ENCODE data around the gene NR5A2.

NR5A2 gene

DNA sequence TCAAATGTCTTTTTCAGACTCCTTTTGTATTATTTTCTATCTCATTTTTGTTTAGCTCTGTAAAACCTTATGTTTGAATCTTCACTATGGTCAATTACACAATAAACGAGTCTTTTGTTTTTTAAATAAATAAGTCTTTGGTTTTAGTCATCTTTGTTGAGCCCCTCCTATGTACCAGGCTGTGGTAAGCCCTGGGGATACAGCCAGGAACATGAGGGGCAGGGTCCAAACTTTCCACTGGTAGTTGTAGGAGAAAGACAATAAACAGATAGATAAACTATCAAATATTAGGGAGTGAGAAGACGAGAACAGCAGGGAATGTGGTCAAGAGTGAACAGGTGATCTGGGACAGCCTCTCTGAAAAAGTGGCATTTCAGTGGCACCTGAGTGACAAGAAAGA is 195.7 kb downstream of the NR5A2 start:
- no peak overlapping the region for H3K4me3 ChIP-seq (replicated peaks in 1 of 2; ENCODE audit: low read depth in 2 of 2, low read length in 2 of 2)
- no peak for DNase-seq (ENCODE audit: low read depth in 2 of 2)
- TF ChIP-seq CTCF (IDR thresholded peaks at IDR 0.05; ENCODE audit: low read depth, low read length) = no peak

DNA sequence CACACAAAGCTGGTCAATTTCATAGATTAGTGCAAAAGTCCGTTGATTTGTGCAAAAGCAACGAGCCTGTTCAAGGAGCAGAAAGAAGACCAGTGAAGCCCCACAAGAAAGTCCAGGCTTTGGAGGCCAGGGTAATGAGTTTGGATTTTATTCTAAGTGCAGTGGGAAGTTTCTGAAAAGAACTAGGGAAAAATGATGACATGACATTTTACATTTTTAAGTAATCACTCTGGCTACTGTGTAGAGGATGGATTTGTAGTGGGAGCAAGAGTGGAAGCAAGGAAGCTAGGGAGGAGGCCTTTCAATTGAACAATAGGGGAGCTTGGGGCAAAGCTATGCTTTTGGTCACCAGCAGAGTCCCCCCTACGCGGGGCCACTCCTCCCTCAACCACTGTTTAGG is 196.1 kb downstream of the NR5A2 start:
- no peak for DNase-seq (ENCODE audit: low read depth in 2 of 2)
- TF ChIP-seq CTCF (IDR thresholded peaks at IDR 0.05; ENCODE audit: low read depth, low read length) = no peak
- H3K4me3 ChIP-seq (replicated peaks in 1 of 2; ENCODE audit: low read depth in 2 of 2, low read length in 2 of 2) = no peak overlapping the region

DNA sequence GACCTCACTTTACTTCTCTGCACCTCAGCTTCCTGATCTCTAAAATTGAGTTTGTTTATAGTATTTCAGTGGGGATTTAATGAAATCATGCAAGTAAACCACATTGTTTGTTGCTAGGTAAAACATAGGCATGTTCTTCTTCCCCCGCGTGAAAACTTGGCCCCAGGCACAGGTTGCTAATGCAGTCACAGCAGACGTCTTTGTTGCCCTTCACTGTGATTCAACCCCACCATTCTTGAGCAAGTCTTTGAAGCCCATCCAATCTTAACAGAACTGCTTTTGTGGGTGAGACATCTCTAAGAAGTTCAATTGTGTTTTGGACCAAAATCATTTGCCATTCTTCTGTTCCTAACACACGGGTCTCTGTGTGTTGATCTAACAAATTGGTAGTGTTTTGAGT is 196.8 kb downstream of the NR5A2 start:
- peak in 1 of 2 donors; percentile 65 for DNase-seq (ENCODE audit: low read depth in 2 of 2)
- TF ChIP-seq CTCF (IDR thresholded peaks at IDR 0.05; ENCODE audit: low read depth, low read length) = no peak
- no peak overlapping the region for H3K4me3 ChIP-seq (replicated peaks in 1 of 2; ENCODE audit: low read depth in 2 of 2, low read length in 2 of 2)

DNA sequence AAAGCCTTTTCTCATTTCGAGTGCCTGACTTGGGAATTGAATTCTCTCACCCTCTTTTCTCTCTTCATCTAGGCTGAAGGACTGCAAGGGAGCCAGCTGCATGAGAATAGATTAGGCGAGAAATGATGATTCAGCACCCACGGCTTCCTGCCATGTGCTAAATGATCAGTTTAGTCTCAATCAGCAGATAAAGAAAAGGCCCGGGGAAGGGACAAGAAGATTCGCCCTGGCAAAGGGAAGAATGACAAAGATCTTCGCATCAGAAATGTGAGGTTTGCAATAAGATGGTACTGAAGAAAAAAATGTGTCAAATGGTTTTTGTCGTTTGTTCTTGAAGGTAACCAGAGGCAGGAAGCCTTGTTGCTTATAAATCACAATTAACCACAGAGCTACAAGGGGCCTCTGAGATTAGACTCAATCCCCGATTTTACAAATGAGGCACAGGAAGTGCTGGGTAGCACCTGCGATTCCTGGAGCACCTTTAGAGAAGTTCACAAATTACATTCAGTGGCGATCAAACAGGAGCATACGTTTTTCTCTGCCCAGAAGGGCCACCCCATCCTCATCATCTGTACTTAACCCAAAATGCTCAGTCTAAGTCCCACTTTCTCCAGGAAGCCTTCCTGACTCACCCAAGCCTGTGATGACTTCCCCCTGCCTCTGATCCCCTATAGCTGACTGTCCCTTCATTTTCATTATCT is 198.9 kb downstream of the NR5A2 start:
- no peak for DNase-seq (ENCODE audit: low read depth in 2 of 2)
- no peak for TF ChIP-seq CTCF (IDR thresholded peaks at IDR 0.05; ENCODE audit: low read depth, low read length)
- no peak overlapping the region for H3K4me3 ChIP-seq (replicated peaks in 1 of 2; ENCODE audit: low read depth in 2 of 2, low read length in 2 of 2)

DNA sequence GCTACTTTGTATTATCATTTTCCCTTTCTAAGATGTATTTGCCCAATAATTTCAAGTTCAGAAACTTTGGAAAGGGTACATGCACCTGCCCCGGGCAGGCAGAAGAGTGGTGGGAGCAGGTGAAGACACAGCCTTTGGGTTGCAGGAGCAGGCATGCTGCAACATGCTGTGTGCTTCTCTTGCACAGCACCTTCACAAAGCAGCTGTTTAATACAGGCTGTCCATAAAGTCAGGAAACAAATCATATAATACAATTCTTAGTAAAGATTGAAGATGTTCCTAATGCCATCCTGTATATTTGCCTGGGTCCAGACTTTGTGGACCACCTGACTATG is 199.4 kb downstream of the NR5A2 start:
- no peak overlapping the region for H3K4me3 ChIP-seq (replicated peaks in 1 of 2; ENCODE audit: low read depth in 2 of 2, low read length in 2 of 2)
- TF ChIP-seq CTCF (IDR thresholded peaks at IDR 0.05; ENCODE audit: low read depth, low read length) = no peak
- DNase-seq (ENCODE audit: low read depth in 2 of 2) = no peak

All from cardiac fibroblast (primary cell).